Body of pancreas (tissue), 4 donors: Measurements from ENCODE around the gene RAD50. TPM values are rescaled to one million over a fixed set of nuclear protein-coding genes. Genes with fewer than 3 reads are reported as not detected.
A peak's percentile ranks its signal among the peaks of the same experiment; 100 is the strongest.

Source experiments
- ATAC-seq: fragments of 150-250 bp; one replicate; pipeline ENCODE4 v1.9.1; 2016
- DNase-seq, 4 donors: peaks; one replicate each; pipeline ENCODE4 v3.0.0-alpha.2; 2019
- H3K27ac ChIP-seq, 4 donors: fragments of 200-600 bp; sonication (generic); 1 replicate in 3 of 4; 2 replicates in 1 of 4; pipeline versions ENCODE4 v1.5.1 to v1.6.1; 2016 to 2019; ENCODE audit warnings: mild to moderate bottlenecking in 1 of 4, mixed read lengths in 1 of 4, moderate library complexity in 1 of 4
- H3K27me3 ChIP-seq, 2 donors: fragments of 200-600 bp; sonication (generic); one replicate each; pipeline ENCODE4 v1.6.0; 2016; ENCODE audit warnings: mild to moderate bottlenecking in 1 of 2
- H3K36me3 ChIP-seq, 2 donors: fragments of 200-600 bp; sonication (generic); replicated peaks in 1 of 2; 2 replicates each; pipeline ENCODE4 v1.5.1; 2016; ENCODE audit warnings: low read depth in 2 of 2; ENCODE audit not compliant: insufficient read depth in 1 of 2
- H3K4me1 ChIP-seq: fragments of 200-600 bp; sonication (generic); one replicate; pipeline ENCODE4 v1.6.0; 2016
- H3K4me3 ChIP-seq, 2 donors: fragments of 200-600 bp; sonication (generic); 1 replicate in 1 of 2; 2 replicates in 1 of 2; pipeline ENCODE4 v1.5.1; 2016 to 2019
- H3K9me3 ChIP-seq, 3 donors: fragments of 200-600 bp; sonication (generic); 1 replicate in 2 of 3; 2 replicates in 1 of 3; pipeline ENCODE4 v1.5.1; 2016
- CTCF ChIP-seq, 7 experiments: fragments of 450-650 bp in 4 of 7; fragments of 200-600 bp in 3 of 7; sonication (generic) in 3 of 7; IDR thresholded peaks; one replicate each; pipeline ENCODE4 v1.5.1; 2016 to 2019; ENCODE audit warnings: antibody characterized with exemption in 7 of 7
- POLR2A ChIP-seq, 3 donors: fragments of 450-650 bp; IDR thresholded peaks; one replicate each; pipeline ENCODE4 v1.6.1; 2016; ENCODE audit warnings: antibody characterized with exemption in 3 of 3, mild to moderate bottlenecking in 2 of 3
- WGBS, 2 donors: methylation state at CpG; one replicate each; pipeline ENCODE4 v1.1.5; 2017; 5-methylcytosine and 5-hydroxymethylcytosine counted together
- intact Hi-C: fragments of 100-400 bp; cut with DNase I; formaldehyde crosslinking; loops from one replicate; pipeline ENCODE4 v1.15.1; 2023
- total RNA-seq, 2 donors: library from RNA; depleted of rRNA; stranded (reverse); fragments of >200 nt; gene quantifications; one replicate each; pipeline ENCODE4 v1.1.0, GENCODE V29; 2016

RAD50 gene
- total RNA-seq, 2 donors from 2014 or later = 18.7 to 42.5 TPM

DNA sequence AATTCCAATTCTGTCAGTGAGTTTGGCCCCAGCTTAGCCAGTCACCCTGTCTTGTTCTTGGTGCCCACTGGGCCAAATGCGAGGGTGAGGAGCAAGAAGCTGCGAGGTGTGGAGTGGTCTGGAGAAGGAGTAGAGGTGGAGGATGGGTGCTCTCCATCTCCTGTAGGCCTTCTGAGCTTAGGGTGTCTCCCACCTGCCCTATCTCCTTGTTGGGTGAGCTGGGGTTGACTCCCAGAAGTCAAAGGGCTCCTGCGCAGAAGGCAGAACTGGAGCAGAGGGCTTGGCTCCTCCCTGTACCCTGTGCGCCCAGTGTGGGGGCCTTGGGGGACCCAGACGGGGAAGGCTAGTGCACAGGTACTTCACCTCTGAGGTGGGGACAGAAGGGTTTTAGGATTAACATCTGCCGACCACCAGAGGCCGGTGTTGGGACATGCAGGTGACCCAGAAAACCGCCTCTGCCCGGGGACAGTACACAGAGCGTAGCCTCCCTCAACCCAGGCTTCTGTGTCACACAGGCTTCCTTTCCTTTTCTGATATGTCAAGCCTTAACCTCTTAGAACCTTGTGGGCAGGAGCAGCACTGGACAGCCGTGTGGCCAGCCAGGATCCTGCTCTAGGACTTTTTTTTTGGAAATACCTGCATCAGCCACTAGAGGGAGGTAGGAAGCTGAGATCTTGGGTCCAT lies 30.3 kb upstream of the RAD50 start:
- no peak overlapping the region for H3K4me3 ChIP-seq
- no peaks in the 10 kb centered on the region for H3K36me3 ChIP-seq
- DNase-seq (peak; percentile 38 to 58 (median 52)), ATAC-seq (peak; percentile 90)
- no peak overlapping the region for H3K27ac ChIP-seq
- no peaks in the 10 kb centered on the region for H3K4me1 ChIP-seq
- intact Hi-C loops = no loop called here
- WGBS, 2 donors = 14 to 33% methylated on average over 7 to 10 of the region's 11 CpGs
- H3K27me3 ChIP-seq = no peaks in the 10 kb centered on the region
- H3K9me3 ChIP-seq = no peaks in the 10 kb centered on the region
- TF ChIP-seq POLR2A (IDR thresholded peaks at IDR 0.05) (no peak), CTCF (IDR thresholded peaks at IDR 0.05) (peak; percentile 68 to 87 (median 82))

- no peak for DNase-seq
- Histone ChIP-seq H3K27me3 (no peaks in the 10 kb centered on the region), H3K4me3 (no peak overlapping the region), H3K27ac (no peak overlapping the region), H3K4me1 (peaks cover 4% of the 10 kb centered on the region), H3K9me3 (no peaks in the 10 kb centered on the region), H3K36me3 (no peaks in the 10 kb centered on the region)
- TF ChIP-seq POLR2A (IDR thresholded peaks at IDR 0.05) (no peak), CTCF (IDR thresholded peaks at IDR 0.05) (no peak)
- 62 to 64% methylated on average over 8 of the region's 8 CpGs for WGBS, 2 donors
- intact Hi-C loops = no loop called here
- ATAC-seq = no peak
Measured at GRCh38 chr5:132526974-132527564, 29.7 kb upstream of the RAD50 start.

DNA sequence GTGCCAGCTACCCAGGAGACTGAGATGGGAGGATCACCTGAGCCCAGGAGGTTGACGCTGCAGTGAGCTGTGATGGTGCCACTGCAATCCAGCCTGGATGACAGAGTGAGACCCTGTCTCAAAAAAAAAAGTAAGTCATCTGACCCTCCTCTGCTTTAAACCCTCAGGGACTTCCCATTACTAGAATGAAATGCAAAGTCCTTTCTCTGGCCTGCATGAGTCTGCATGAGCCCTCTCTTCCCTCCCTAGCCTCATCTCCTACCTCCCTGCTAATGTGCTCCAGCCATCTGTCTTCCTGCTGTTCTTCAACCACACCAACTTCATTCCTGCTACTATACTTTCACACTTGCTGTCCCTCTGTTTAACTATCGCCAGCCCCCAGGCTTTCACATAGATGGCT lies 28.8 kb upstream of the RAD50 start:
- WGBS, 2 donors = 82 to 98% methylated on average over 2 of the region's 2 CpGs
- ATAC-seq = no peak
- intact Hi-C loops = no loop called here

DNA sequence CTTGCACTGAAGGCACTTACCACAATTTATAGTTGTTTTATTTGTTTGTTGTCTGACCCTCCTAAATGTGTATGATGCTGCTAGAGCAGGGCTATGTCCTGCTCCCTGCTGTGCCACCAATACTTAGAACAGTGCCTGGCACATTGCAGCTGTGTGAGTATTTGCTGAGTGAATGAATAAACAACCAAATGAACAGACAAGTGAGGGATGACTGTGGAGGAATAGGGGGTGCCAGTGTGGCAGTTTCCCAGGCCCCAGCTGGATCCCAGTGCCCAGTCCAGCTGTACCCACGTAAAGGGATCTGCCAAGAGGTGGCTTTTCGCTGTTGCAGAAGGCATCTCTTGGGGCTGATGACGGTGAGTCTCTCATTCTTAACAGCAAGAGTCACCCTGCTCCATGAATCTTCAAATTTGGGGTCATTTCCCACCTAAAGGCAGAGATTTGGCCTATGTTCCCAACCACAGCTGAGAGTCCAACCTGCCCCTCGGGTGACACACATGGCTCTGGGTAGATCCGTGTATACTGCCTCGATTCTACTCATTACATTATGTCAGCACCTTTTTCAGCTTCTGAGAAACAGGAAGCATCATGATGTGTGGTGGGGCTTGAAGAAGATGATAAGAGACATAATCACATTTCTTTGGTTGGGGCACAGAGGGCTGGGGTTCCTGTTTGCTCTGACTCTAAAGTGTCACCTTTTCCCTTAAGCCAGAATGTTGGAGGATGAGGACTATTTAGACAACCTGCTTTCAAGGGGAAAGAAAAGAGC lies 27.7 kb upstream of the RAD50 start:
- no peaks in the 10 kb centered on the region for H3K9me3 ChIP-seq
- peaks cover 4% of the 10 kb centered on the region for H3K4me1 ChIP-seq
- WGBS, 2 donors = 71% methylated on average over 6 of the region's 6 CpGs
- H3K36me3 ChIP-seq = no peaks in the 10 kb centered on the region
- H3K4me3 ChIP-seq = no peak overlapping the region
- no peaks in the 10 kb centered on the region for H3K27me3 ChIP-seq
- no peak for TF ChIP-seq CTCF (IDR thresholded peaks at IDR 0.05)
- TF ChIP-seq POLR2A (IDR thresholded peaks at IDR 0.05) = no peak
- no peak for DNase-seq
- no peak for ATAC-seq
- H3K27ac ChIP-seq = no peak overlapping the region
- intact Hi-C loops = no loop called here

More for the DNA sequence above, 28.8 kb upstream of the RAD50 start:
- TF ChIP-seq POLR2A (IDR thresholded peaks at IDR 0.05) (no peak), CTCF (IDR thresholded peaks at IDR 0.05) (no peak)
- no peaks in the 10 kb centered on the region for H3K9me3 ChIP-seq
- H3K27me3 ChIP-seq = no peaks in the 10 kb centered on the region
- DNase-seq = no peak
- peaks cover 4% of the 10 kb centered on the region for H3K4me1 ChIP-seq
- no peak overlapping the region for H3K27ac ChIP-seq
- H3K36me3 ChIP-seq = no peaks in the 10 kb centered on the region
- H3K4me3 ChIP-seq = no peak overlapping the region
